ENCODE measurements around the gene KLHL11. TPM values are rescaled to one million over a fixed set of nuclear protein-coding genes. Genes with fewer than 3 reads are reported as not detected.

KLHL11 gene
- total RNA-seq, 1 experiment from 2014 or later: 14.3 TPM

DNA sequence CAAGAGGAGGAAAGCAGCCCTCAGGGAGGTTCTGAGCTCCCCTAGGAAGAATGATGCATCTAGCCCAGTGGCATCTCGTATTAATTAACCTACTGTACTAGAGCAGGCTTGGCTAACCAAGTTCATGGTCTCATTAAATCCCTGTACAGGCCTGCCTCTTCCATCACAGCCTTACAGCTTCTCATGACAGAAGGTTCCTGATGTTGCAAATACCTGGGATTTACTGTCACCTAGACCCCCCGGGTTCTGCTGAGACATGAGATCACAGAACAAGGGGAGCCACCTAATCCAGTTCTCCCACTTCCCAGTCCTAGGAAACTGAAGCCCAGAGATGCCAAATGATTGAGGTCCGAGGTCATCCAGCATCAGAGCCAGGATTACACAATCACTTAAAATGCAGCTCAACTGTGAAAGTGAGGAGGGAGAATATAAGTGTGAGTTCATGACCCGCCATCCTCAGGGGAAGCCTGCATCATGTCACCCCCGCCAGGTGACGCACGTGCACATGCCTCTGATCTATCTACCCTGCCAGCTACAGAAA lies 29.6 kb upstream of the KLHL11 start:
- Histone ChIP-seq H3K9me3 (ENCODE audit: low read length) (no peaks in the 10 kb centered on the region), H3K9ac (ENCODE audit: low read length) (no peak overlapping the region), H3K4me2 (ENCODE audit: low read depth, low read length, poor library complexity, severe bottlenecking) (no peak overlapping the region), H3K36me3 (ENCODE audit: insufficient read depth, low read length) (peaks cover 52% of the 10 kb centered on the region), H3K27ac (ENCODE audit: low read length) (no peak overlapping the region), H4K20me1 (ENCODE audit: insufficient read depth, low read depth, low read length) (0 out of 2 replicates have a peak, but pooled peaks cover 4% of the 10 kb centered on the region), H3K27me3 (ENCODE audit: low read length) (no peaks in the 10 kb centered on the region), H2AFZ (ENCODE audit: low read length) (no peak overlapping the region), H3K9me2 (replicated peaks; ENCODE audit: insufficient read depth, low read length) (no peaks in the 10 kb centered on the region), H3K4me1 (ENCODE audit: low read length) (no peaks in the 10 kb centered on the region), H3K4me3 (ENCODE audit: low read length) (no peak overlapping the region), H3K79me2 (ENCODE audit: low read length) (0 out of 2 replicates have a peak, but pooled peaks cover 11% of the 10 kb centered on the region)
- no peak for DNase-seq

DNA sequence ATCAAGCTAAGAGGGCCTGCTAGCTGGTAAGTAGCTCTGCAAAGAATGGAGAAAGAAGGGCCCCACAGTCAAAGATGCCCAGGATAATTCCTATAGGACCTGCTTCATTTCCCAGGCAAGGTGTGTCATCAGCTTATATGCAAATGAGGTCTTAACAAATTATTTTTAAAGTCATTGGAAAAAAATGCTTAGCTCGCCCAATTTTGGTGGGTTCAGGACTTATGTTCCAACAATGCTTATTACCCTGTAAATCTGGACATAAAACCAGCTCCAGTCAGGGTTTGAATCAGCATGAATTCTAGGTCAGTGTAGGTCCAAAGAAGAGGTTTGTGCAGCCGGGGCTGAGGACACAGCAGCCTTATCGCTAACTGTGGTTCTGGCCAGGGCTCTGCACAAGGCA lies 28.2 kb upstream of the KLHL11 start:
- Histone ChIP-seq H3K79me2 (ENCODE audit: low read length) (0 out of 2 replicates have a peak, but pooled peaks cover 9% of the 10 kb centered on the region), H3K27ac (ENCODE audit: low read length) (no peak overlapping the region), H3K9me2 (replicated peaks; ENCODE audit: insufficient read depth, low read length) (no peaks in the 10 kb centered on the region), H4K20me1 (ENCODE audit: insufficient read depth, low read depth, low read length) (0 out of 2 replicates have a peak, but pooled peaks cover 4% of the 10 kb centered on the region), H3K4me1 (ENCODE audit: low read length) (no peaks in the 10 kb centered on the region), H3K4me3 (ENCODE audit: low read length) (no peak overlapping the region), H3K4me2 (ENCODE audit: low read depth, low read length, poor library complexity, severe bottlenecking) (no peak overlapping the region), H3K9ac (ENCODE audit: low read length) (no peak overlapping the region), H3K36me3 (ENCODE audit: insufficient read depth, low read length) (peaks cover 54% of the 10 kb centered on the region), H2AFZ (ENCODE audit: low read length) (no peak overlapping the region), H3K27me3 (ENCODE audit: low read length) (no peaks in the 10 kb centered on the region), H3K9me3 (ENCODE audit: low read length) (no peaks in the 10 kb centered on the region)
- no peak for DNase-seq

DNA sequence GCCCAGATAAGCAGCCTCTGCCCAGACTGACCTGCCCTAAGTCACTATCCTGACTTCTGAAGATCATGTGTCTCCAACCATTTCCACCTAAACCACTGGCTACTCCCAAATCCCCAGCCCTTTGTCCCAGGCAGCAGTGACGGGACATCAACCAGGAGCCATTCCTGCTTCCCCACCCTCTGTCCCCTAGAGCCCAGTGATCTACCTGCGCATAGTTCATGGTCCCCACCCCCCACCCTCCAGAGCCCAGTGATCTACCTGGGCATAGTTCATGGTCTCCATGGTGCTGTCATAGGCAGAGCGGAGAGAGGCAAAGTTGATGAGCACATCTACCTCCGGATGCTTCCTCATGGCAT lies 26.8 kb upstream of the KLHL11 start:
- Histone ChIP-seq H3K9ac (ENCODE audit: low read length) (no peak overlapping the region), H4K20me1 (ENCODE audit: insufficient read depth, low read depth, low read length) (0 out of 2 replicates have a peak, but pooled peaks cover 4% of the 10 kb centered on the region), H3K4me2 (ENCODE audit: low read depth, low read length, poor library complexity, severe bottlenecking) (no peak overlapping the region), H3K9me2 (replicated peaks; ENCODE audit: insufficient read depth, low read length) (no peaks in the 10 kb centered on the region), H3K4me3 (ENCODE audit: low read length) (no peak overlapping the region), H2AFZ (ENCODE audit: low read length) (no peak overlapping the region), H3K36me3 (ENCODE audit: insufficient read depth, low read length) (peaks cover 62% of the 10 kb centered on the region), H3K27me3 (ENCODE audit: low read length) (no peaks in the 10 kb centered on the region), H3K79me2 (ENCODE audit: low read length) (0 out of 2 replicates have a peak, but pooled peaks cover 9% of the 10 kb centered on the region), H3K27ac (ENCODE audit: low read length) (no peak overlapping the region), H3K4me1 (ENCODE audit: low read length) (no peaks in the 10 kb centered on the region), H3K9me3 (ENCODE audit: low read length) (no peaks in the 10 kb centered on the region)
- no peak for DNase-seq

DNA sequence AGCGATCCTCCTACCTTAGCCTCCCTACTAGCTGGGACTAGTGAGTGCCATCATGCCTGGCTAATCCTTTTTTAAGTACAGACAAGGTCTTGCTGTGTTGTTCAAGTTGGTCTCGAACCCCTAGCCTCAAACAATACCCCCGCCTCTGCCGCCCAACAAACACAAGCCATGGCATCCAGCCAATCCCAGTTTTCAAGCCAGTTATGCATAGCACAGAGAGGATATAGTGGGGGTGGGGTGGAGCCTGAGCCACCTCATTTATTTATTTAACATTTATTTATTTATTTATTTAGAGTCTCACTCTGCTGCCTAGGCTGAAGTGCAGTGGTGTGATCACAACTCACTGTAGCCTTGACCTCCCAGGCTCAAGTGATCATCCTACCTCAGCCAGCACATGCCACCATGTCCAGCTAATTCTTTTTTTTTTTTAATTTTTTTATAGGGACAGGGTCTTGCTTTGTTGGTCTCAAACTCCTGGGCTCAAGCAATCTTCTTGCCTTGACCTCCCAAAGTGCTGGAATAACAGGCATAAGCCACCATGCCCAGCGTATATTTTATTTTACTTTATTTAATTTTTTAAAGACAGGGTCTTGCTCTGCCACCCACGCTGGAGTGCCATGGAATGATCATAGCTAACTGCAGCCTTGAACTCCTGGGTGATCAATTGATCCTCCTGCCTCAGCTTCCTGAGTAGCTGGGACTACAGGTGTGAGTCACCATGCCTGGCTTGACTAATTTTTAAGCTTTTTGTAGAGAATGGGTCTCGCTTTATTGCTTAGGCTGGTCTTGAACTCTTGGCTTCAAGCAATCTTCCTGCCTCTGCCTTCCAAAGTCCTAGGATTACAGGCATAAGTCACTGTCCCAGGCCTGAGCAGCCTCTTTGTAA lies 26.2 kb upstream of the KLHL11 start:
- Histone ChIP-seq H3K79me2 (ENCODE audit: low read length) (0 out of 2 replicates have a peak, but pooled peaks cover 9% of the 10 kb centered on the region), H3K4me1 (ENCODE audit: low read length) (no peaks in the 10 kb centered on the region)

DNA sequence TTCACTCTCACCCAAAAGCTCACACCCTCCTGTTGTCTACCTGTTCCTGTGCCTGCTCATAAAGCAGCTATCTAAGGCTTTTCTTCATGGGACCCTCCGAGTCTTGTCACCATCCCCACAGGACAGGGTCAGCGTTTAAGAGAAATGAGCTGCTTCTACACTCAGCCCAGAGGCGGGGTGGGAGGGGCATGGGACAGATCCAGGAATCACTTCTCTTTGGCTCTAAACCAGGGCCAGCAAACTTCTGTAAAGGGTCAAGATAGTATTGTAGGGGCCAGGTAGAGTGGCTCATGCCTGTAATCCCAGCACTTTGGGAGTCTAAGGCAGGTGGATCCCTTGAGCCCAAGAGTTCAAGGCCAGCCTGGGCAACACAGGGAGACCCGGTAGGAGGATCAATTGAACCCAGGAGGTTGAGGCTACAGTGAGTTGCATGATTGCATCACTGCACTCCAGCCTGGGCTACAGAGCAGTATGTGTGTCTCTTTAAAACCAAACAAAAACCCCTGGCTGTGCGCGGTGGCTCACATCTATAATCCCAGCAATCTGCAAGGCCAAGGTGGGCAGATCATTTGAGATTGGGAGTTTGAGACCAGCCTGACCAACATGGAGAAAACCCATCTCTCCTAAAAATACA lies 23.2 kb upstream of the KLHL11 start:
- no peaks in the 10 kb centered on the region for H3K9me3 ChIP-seq (ENCODE audit: low read length)
- peaks cover 9% of the 10 kb centered on the region; the same call in 1 of the 2 replicates for H3K79me2 ChIP-seq (ENCODE audit: low read length)
- DNase-seq: no peak
- H3K9me2 ChIP-seq (replicated peaks; ENCODE audit: insufficient read depth, low read length): no peaks in the 10 kb centered on the region
- no peak overlapping the region for H3K9ac ChIP-seq (ENCODE audit: low read length)
- no peaks in the 10 kb centered on the region for H3K4me1 ChIP-seq (ENCODE audit: low read length)
- H3K4me3 ChIP-seq (ENCODE audit: low read length): no peak overlapping the region
- H3K27ac ChIP-seq (ENCODE audit: low read length): no peak overlapping the region
- no peaks in the 10 kb centered on the region for H3K27me3 ChIP-seq (ENCODE audit: low read length)
- H3K36me3 ChIP-seq (ENCODE audit: insufficient read depth, low read length): peaks cover 68% of the 10 kb centered on the region
- no peak overlapping the region for H2AFZ ChIP-seq (ENCODE audit: low read length)
- H4K20me1 ChIP-seq (ENCODE audit: insufficient read depth, low read depth, low read length): 0 out of 2 replicates have a peak, but pooled peaks cover 4% of the 10 kb centered on the region
- no peak overlapping the region for H3K4me2 ChIP-seq (ENCODE audit: low read depth, low read length, poor library complexity, severe bottlenecking)

More for the DNA sequence above, 26.2 kb upstream of the KLHL11 start:
- no peak overlapping the region for H3K4me2 ChIP-seq (ENCODE audit: low read depth, low read length, poor library complexity, severe bottlenecking)
- 0 out of 2 replicates have a peak, but pooled peaks cover 4% of the 10 kb centered on the region for H4K20me1 ChIP-seq (ENCODE audit: insufficient read depth, low read depth, low read length)
- H3K9ac ChIP-seq (ENCODE audit: low read length): no peak overlapping the region
- H2AFZ ChIP-seq (ENCODE audit: low read length): no peak overlapping the region
- H3K4me3 ChIP-seq (ENCODE audit: low read length): no peak overlapping the region
- peaks cover 66% of the 10 kb centered on the region for H3K36me3 ChIP-seq (ENCODE audit: insufficient read depth, low read length)
- no peaks in the 10 kb centered on the region for H3K9me3 ChIP-seq (ENCODE audit: low read length)
- H3K9me2 ChIP-seq (replicated peaks; ENCODE audit: insufficient read depth, low read length): no peaks in the 10 kb centered on the region
- H3K27me3 ChIP-seq (ENCODE audit: low read length): no peaks in the 10 kb centered on the region
- no peak for DNase-seq
- H3K27ac ChIP-seq (ENCODE audit: low read length): no peak overlapping the region

DNA sequence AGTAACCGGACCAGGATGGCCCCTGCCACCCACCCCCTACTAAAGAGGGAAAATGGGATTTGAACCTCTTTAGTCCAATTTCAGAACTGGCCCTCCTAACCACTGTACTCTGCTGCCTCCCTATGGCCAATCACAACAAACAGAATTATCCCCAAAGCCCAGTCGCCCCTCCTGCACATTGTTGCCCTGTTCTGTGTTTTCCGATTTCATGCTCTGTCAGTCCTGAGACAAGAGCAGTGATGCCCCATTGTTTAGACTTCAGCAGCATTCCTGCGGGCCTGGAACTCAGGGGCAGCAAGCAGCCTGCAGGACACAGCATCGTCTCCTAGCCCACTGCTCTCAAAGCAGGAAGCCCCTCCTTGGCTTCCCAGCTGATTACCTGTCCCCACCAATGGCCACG lies 20.5 kb upstream of the KLHL11 start:
- no peak overlapping the region for H3K9ac ChIP-seq (ENCODE audit: low read length)
- H3K79me2 ChIP-seq (ENCODE audit: low read length): peaks cover 16% of the 10 kb centered on the region
- H3K4me2 ChIP-seq (ENCODE audit: low read depth, low read length, poor library complexity, severe bottlenecking): no peak overlapping the region
- no peak overlapping the region for H2AFZ ChIP-seq (ENCODE audit: low read length)
- no peak for DNase-seq
- H3K9me2 ChIP-seq (replicated peaks; ENCODE audit: insufficient read depth, low read length): no peaks in the 10 kb centered on the region
- H3K36me3 ChIP-seq (ENCODE audit: insufficient read depth, low read length): peaks cover 66% of the 10 kb centered on the region
- 0 out of 2 replicates have a peak, but pooled peaks cover 4% of the 10 kb centered on the region for H4K20me1 ChIP-seq (ENCODE audit: insufficient read depth, low read depth, low read length)
- no peaks in the 10 kb centered on the region for H3K9me3 ChIP-seq (ENCODE audit: low read length)
- H3K27me3 ChIP-seq (ENCODE audit: low read length): no peaks in the 10 kb centered on the region
- H3K27ac ChIP-seq (ENCODE audit: low read length): no peak overlapping the region
- H3K4me1 ChIP-seq (ENCODE audit: low read length): no peaks in the 10 kb centered on the region
- H3K4me3 ChIP-seq (ENCODE audit: low read length): no peak overlapping the region

DNA sequence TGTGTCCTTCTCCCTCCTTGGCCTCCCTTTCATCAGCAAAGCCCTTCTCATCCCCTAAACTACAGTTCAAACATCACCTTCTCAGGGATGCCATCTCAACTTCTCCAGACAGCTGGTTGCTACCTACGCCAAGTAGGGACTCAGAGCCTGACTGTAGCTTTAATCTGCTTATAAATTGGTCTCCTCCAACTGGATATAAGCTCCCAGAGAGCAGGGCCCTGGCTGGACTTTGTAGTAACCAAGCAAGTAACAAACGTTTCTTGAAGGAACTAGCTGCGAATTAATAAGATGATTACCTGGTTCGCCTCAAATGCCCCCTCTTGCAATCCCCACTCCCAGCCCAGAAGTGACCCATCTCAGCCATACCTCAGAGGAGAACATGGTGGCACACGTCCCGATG lies 17.5 kb upstream of the KLHL11 start:
- H4K20me1 ChIP-seq (ENCODE audit: insufficient read depth, low read depth, low read length): 0 out of 2 replicates have a peak, but pooled peaks cover 4% of the 10 kb centered on the region
- no peak overlapping the region for H3K4me3 ChIP-seq (ENCODE audit: low read length)
- H3K9me3 ChIP-seq (ENCODE audit: low read length): no peaks in the 10 kb centered on the region
- H3K9ac ChIP-seq (ENCODE audit: low read length): no peak overlapping the region
- H3K4me2 ChIP-seq (ENCODE audit: low read depth, low read length, poor library complexity, severe bottlenecking): no peak overlapping the region
- no peaks in the 10 kb centered on the region for H3K27me3 ChIP-seq (ENCODE audit: low read length)
- H3K9me2 ChIP-seq (replicated peaks; ENCODE audit: insufficient read depth, low read length): no peaks in the 10 kb centered on the region
- H3K36me3 ChIP-seq (ENCODE audit: insufficient read depth, low read length): peaks cover 74% of the 10 kb centered on the region
- no peak for DNase-seq
- peaks cover 16% of the 10 kb centered on the region for H3K79me2 ChIP-seq (ENCODE audit: low read length)
- no peak overlapping the region for H3K27ac ChIP-seq (ENCODE audit: low read length)
- H2AFZ ChIP-seq (ENCODE audit: low read length): no peak overlapping the region
- no peaks in the 10 kb centered on the region for H3K4me1 ChIP-seq (ENCODE audit: low read length)

DNA sequence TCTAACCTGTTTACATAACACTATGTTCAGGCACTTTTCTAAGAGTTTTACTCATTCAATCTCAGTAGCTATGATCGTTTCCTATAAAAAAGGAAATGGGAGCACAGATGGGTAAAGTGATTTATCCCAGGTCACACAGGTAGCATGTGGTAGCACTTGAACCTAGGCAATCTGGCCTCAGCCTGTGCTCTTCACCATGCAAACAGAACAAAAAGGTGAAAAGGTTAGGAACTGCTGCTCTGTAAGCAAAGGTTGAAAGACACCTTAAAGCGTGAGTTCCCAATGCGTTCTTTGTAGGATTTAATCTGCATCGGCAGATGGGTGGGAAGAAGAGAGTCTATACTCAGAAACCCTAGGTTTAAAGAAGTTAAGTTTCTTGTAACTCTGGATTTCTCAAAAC lies 14.9 kb upstream of the KLHL11 start:
- Histone ChIP-seq H3K9ac (ENCODE audit: low read length) (no peak overlapping the region), H3K27ac (ENCODE audit: low read length) (no peak overlapping the region), H3K36me3 (ENCODE audit: insufficient read depth, low read length) (peaks cover 51% of the 10 kb centered on the region), H3K9me2 (replicated peaks; ENCODE audit: insufficient read depth, low read length) (no peaks in the 10 kb centered on the region), H3K4me1 (ENCODE audit: low read length) (no peaks in the 10 kb centered on the region), H3K4me3 (ENCODE audit: low read length) (no peak overlapping the region), H3K9me3 (ENCODE audit: low read length) (no peaks in the 10 kb centered on the region), H2AFZ (ENCODE audit: low read length) (no peak overlapping the region), H3K27me3 (ENCODE audit: low read length) (no peaks in the 10 kb centered on the region), H3K79me2 (ENCODE audit: low read length) (peaks cover 14% of the 10 kb centered on the region; the same call in 1 of the 2 replicates), H4K20me1 (ENCODE audit: insufficient read depth, low read depth, low read length) (0 out of 2 replicates have a peak, but pooled peaks cover 4% of the 10 kb centered on the region), H3K4me2 (ENCODE audit: low read depth, low read length, poor library complexity, severe bottlenecking) (no peak overlapping the region)
- no peak for DNase-seq
